ENCODE results near the gene ADGRA1. TPM values are rescaled to one million over a fixed set of nuclear protein-coding genes. Genes with fewer than 3 reads are reported as not detected.
"Not testable (repeated sequence)": the region's sequence is repeated elsewhere in the genome, so short reads cannot be mapped to it uniquely, and the experiment has no call there.

Gene ADGRA1, protein sequence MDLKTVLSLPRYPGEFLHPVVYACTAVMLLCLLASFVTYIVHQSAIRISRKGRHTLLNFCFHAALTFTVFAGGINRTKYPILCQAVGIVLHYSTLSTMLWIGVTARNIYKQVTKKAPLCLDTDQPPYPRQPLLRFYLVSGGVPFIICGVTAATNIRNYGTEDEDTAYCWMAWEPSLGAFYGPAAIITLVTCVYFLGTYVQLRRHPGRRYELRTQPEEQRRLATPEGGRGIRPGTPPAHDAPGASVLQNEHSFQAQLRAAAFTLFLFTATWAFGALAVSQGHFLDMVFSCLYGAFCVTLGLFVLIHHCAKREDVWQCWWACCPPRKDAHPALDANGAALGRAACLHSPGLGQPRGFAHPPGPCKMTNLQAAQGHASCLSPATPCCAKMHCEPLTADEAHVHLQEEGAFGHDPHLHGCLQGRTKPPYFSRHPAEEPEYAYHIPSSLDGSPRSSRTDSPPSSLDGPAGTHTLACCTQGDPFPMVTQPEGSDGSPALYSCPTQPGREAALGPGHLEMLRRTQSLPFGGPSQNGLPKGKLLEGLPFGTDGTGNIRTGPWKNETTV
- polyA plus RNA-seq (ENCODE audit: insufficient read length in 10 of 10), result 1 to 10 TPM; 1.8 to 3.2 (median 2.5) TPM
- long read RNA-seq, donor 1, result 0 reads
- long read RNA-seq, donor 2, full-length matches to known transcripts, result 1 of 1 reads
- long read RNA-seq, donor 2, partial matches to known transcripts, result 0 of 1 reads
- long read RNA-seq, donor 2, other reads (novel, unspliced or antisense), result 0 of 1 reads
- long read RNA-seq, donor 3, result 0 reads
- long read RNA-seq, donor 4, result 0 reads
- long read RNA-seq, donor 5, full-length matches to known transcripts, result 1 of 1 reads
- long read RNA-seq, donor 5, partial matches to known transcripts, result 0 of 1 reads
- long read RNA-seq, donor 5, other reads (novel, unspliced or antisense), result 0 of 1 reads
- long read RNA-seq, donor 6, result 0 reads
- long read RNA-seq, donor 7, result 0 reads
- long read RNA-seq, donor 8, result 0 reads
- long read RNA-seq, donor 9, result 0 reads

DNA sequence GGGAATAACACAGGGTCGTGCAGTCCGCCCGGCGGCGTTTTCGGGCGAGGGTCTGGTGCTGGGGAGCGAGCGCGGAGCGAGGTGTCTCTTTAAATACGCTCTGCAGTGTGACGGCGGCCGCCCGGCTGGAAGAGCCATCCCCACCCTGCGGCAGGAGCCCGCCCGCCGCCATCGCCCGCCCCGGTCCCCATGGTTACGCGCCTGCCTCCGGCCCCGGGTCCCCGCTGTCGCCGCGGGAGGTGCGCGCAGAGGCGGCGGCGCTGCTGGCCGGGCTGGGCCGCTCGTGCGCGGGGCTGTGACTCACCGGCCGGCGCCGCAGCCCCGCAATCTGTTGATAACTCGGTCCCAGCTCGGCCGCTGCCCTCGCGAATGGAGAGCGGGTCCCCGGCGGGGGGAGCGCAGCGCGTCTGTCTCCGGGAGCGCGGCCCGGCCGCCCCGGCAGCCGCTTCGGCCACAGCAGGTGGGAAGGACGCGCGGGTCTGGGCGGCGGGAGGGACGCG is at the start of gene ADGRA1:
Gene ADGRA1, plus strand, starts transcription at position 246 of the 500 bp plus-strand sequence. CDS start 986 bp downstream, outside the sequence.
- no peak for DNase-seq

DNA sequence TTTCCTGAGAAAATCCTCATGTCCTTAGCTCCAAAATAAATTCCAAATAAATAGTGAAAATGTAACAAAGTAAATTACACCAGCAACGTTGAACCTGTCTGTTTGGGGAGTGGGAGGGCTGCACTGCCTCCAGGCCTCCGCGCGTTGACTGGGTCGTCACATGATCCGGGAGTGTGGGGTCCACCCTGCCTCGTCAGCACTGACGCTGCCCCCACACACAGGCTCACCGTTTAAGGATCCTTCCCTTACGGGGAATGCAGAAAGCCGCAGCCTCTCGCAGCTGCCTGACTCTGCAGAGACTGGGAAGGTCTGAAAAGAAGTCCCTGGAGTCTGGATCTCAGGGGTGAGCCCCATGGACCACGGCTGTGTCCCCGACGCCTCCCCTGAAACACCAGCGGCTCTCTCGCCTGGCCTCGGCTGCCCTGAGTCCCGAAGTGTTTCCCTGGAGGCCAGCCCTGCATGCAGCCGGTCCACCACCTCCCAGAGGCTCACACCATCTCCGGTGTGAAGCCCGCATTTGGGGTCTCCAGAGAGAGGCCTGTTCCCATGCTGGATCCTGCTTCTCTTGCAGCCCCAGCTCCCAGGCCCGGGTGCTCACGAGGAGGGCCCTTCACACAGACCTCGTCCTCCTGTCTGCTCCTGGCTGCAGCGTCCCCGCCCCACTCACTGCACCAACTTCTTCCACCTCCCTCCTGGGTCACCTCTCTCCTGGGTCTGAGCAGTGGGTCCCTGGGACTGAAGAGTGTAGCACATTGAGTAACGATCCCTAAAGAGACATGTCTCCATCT is 49.5 kb upstream of the ADGRA1 start:
- no peak for DNase-seq

DNA sequence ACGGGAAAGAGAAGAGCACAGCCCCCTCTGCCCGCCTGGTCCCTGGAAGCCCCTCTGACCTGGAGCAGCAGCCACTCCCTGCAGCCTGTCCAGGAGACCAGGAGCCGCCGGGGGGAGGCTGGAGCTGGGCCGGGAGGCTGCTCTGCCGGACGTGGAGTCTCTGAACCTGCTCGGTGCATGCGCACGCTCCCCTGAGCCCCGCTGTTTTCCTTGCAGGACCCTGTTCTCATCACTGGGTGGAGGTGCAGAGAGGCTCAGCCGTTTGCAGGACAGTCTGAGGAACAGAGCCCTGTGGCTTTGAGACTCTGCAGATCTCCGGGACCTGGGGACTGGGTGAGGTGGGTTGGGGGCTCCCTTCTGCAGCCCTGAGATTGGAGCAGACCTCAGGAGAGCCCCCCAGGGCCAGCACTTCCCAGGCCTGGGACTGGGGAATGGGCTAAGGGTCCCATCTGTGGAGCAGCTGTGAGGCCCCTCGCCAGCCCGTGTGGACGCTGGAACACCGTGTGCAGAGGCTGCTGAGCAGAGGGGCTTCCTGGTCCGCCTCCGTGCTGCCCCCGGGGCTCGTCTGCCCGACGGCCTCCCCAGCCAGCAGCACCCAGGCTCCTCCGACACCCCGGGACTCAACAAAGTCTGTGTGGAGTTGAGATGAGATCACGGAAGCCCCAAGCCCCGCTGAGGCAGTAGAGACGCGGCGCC is 48.5 kb upstream of the ADGRA1 start:
- no peak for DNase-seq

DNA sequence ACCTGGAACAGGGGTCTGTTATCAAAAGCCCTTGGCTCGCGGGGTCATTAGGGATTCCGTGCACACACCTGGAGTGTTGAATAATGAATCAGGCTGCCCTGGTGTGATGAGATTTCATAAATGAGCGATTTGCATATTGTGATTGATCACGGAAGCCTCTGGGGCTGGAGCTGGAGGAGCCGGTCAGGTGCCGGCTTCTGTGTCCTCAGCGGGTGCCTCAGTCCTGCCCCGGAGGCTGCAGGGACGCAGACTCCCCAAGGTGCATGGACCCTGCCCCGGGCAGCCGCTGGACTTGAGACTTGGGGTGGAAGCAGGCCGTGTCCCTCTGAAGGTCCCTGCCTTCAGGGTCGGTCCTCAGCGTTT is 47.9 kb upstream of the ADGRA1 start:
- DNase-seq, result no peak

DNA sequence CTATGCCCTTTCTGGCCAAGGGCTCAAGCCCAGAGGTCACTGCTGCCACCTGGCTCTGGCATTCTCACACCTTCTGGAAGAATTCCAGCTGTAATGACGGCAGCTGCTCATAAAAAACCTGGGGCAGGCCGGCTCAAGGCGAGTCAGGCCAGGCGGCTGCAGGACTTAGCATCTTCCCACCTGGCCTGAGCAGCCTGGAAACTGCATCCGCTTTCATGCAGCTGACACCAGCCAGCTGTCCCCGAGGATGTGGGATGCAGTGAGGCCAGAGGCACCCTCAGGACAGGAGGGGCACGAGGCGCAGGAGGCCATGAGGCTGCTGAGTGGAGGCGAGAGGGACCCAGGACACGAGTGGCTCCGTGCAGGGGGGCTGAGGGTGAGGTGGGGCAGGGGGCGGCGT is 47.5 kb upstream of the ADGRA1 start:
- no peak for DNase-seq

DNA sequence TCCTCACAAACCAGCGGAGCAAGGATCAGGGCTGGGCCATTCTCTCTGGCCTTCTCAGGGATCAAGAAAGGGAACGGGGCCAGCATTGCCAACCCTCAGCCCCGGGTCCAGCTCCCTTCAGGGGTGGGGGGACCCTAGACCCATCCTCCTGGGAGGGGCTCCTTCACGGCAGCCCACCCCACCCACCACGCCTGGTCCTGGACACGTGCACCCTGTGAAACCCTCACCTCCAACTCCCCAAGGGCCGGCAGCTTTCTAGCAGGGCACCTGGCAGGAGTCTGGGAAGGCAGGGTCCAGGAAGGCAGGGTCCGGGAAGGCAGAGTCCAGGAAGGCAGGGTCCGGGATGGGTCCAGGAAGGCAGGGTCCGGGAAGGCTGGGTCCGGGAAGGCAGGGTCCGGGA is 46.6 kb upstream of the ADGRA1 start:
- DNase-seq, result no peak

DNA sequence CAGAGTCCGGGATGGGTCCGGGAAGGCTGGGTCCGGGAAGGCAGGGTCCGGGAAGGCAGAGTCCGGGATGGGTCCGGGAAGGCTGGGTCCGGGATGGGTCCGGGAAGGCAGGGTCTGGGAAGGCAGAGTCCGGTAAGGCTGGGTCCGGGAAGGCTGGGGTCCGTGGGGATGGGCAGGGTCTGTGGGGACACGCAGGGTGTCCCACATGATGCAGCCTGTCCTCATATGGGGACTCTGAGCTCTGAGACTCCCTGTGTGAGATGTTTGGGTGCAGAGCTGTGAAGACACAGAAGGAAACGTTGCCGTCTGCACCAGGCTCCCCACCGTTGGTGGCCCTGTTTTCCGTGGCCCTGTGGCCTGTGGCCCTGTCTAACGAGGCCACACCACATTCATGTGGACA is 45.7 kb upstream of the ADGRA1 start:
- no peak for DNase-seq

DNA sequence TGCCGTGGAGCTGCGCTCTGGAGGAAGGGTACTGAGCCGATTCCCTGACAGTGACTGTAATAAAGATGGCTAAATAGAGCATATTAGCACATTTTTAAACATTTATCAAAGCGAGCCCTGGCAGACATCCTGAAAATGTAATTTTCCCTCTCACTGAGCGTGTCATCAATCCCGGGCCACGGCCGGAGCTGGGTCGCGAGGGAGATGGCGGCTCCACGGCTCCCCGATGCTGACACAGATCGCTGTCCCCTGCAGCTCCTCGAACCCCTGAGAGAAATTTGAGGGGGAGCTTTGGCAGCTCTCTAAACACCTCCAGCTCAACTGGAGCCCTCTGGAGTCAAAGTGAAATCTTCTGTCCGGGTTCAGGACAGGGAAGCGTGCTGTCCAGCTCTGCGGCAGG is 44.9 kb upstream of the ADGRA1 start:
- no peak for DNase-seq

DNA sequence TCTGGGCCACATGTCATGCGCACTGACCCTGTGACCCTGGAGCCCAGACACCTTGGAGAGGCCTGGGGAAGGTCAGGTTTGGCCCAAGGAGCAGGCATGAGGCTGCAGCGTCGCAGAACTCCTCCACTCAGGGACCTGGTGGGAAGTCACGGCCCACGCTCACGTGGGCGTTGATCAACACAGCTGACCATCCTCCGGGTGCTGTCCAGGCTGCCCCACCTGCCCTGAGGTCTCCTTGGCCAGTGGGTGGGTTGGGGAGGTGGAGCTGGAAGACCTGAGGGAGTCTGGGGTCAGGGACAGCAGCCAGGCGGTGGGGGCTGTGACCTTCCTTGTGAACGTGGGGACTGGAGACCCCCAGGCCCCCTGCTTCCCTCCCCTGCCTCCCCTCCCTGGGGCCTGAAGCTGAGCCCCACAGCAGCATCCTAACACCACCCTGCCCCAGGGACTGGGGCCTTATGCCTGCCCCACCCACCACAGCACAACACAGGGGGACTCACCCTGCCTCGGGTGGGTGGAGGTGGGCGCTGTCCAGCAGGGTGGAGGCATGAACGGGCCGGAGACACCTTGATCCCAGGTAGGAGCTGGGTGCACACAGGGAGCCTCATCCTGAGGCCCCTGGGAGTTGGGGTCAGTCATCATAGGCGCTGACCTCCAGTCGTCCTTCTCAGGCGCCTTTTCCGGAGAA is 44.0 kb upstream of the ADGRA1 start:
- no peak for DNase-seq

DNA sequence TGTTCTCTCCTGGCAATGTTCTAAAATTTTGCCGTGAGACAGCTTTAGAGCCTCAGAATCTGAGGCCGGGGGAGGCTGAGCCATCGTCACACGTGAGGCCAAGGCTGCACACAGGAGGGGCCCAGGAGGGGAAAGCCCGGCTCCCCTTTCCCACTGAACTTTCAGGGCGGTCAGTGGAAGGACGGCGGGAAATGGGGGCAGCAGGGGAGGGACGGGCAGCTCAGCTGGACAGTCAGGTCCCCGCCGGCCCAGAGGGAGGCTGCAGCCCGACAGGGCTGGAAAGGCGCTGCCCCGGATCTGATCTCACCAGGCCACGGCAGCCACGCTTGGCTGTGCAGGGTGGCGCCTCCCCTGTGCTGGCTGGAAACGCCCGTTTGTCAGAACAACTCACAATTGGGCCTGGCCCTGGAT is 43.3 kb upstream of the ADGRA1 start:
- DNase-seq, result peak in 2 of 3 donors; percentile 55 to 85

DNA sequence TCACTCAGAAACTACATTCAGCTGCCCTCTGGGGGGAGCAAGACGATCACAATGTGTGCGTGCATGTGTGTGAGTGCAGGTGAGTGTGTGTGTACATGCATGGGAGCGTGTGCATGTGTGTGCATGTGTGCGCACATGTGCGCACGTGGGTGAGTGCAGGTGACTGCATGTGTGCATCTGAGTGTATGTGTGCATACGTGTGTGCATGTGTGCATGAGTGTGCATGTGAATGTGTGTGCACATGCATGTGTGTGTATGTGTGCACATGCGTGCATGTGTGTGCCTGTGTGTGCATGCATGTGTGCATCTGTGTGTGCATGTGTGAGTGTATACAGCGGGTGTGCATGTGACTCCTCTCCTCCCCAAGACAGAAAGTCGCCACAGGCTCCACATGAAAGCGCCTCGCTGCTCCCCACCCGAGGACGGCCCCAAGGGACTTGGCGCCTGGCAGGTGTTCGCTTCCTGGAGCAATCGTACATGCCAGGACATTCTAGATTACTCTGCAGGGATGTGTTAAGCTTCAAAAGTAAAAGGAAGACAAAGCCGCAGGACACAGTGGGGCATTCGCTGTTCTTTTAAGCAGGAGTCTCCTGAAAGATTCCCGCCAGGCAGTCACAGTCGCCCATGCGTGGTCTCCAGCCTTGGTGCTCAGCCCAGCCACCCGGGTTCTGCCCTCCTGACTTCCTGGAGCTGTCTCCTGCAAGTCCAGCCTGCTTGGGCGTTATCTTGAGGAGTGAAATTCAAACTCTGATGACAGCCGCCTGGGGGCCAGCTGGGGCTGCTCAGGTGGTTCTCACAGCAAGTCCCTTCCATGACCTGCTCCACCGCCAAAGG is 42.0 kb upstream of the ADGRA1 start:
- no peak for DNase-seq

DNA sequence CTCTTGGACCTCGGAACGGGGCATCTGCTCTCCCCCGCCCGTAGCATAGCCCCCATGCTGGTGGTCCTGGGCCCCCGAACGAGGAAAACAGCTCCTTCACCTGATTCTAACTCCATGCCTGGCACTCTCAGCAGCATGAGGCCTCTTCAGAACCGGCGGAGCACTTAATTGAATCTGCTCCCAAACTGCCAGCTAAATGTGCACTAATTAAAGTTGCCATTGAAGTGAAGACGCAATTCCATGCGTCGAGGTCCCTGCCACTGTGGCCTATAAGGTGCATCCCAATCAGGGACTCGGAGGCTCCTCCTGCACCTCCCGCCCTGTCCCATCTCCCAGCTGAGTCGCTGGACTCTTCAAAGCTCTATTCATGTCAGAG is 41.3 kb upstream of the ADGRA1 start:
- DNase-seq, result no peak

DNA sequence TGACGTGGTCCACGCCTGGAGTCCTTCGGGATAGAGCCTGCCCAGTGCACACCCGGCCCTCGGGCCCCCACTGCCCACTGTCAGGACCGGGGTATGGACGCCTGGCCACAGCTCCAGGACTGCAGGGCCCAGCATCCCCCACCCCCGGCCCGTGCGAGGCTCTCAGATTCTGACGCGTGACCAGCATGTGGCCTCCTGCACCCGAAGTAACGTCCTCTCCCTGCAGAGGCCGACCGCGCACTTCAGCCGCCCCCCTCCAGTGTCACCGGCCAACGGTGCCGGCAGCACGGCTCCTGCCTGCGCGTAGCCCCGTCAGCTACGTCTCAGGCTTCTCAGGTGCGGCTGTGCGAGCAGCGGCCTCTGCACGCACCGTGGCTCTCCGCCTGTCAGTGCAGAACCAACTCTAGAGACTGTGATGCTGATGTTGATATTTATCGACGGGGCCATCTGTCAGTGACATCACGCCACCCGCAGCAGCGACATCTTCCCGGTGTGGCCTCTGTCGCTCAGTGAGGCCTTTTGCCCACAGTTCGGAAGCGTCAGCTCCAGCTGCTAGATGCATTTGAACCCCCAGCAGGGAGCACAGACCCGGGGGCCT is 40.1 kb upstream of the ADGRA1 start:
- DNase-seq, result no peak

DNA sequence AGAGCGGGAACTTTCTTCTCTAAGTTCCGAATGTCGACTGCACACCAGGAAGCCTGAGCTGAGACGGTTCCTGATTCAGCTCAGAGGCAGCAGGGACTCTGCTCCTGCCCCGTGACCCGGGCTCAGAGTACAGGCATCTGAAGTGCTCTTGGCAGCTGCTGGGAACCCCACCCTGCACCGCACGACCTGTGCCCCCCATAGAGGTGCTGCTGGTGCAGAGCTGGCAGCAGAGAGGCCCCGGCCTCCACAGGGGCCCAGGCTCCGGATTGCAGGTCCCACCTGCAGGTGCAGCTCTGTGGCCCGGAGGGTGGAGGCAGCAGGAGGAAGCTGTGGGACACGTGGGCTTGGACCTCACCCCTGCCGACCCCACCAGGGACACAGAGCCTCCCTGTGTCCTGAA is 39.5 kb upstream of the ADGRA1 start:
- DNase-seq, result no peak

DNA sequence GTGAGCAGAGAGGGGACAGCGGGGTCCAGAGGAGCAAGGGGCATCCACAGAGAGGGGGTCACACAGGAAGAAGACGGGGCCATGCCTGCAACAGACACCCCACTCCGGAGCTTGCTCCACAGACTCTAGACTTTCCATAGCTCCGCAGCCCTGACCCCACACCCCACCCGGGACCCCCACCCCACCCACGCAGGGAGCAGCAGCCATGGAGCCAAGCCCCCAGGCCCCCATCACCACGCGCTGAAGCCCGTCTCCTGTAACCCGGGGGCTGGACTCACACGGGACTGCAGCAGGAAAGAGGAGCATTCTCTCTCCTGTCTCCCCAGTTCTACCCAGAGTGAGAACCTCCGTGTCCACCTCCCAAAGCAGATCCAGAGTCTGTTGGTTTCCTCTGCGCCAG is 38.8 kb upstream of the ADGRA1 start:
- no peak for DNase-seq

DNA sequence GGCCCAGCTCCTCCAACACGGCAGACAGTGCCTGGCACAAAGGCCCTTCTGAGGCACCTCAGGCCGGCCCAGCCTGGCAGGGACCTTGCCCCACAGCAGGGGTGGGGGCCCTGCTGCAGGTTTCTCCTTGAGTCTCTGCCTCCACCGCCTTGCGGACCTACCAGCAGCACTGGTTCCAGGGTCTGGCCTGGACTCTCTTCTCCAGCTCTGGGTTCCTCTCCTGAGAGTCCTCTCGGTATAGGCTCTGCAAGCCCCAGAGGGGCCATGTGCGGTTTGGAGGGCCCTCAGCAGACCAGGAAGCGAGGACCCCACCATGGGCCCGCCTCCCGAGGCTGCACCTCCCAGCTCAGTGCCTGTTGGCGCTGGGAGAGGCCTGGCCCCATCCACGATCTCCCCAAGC is 38.1 kb upstream of the ADGRA1 start:
- DNase-seq, result no peak

DNA sequence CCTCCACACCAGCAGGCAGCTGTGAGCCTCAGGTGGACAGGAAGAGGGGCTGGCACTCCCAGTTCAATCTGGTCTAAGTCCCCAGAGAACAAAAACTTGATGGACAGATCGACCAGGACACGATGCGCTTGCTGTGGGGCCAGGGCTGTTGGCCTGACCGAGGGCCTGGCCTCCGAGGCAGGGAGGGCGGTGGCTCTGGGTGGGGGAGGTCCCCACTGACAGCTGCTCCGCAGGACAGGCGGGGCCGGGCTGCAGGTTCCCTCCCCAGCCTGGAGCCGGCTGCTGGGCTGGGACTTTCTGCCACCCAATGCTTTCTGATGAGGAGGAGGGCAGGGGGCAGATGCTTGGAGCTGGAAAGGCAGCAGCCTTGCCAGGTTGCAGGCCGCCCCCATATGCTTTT is 37.4 kb upstream of the ADGRA1 start:
- no peak for DNase-seq

DNA sequence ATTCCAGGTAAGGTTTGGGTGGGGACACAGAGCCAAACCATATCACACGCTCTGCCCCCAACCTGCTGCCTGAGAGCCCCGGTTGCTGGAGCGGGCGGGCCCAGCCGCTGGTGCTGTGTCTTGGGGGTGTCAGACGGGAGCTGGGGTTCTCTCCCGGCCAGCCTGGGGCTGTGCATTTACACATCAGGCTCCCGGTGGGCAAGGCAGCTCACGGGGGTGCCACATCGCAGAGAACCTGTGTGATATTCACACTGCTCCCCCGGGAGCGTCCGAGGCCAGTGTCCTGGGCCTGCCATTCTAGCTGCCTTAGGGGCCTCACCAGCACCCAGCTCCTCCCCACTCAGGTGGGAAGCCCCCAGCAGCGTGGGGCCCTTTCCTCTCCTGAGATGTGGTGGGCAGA is 35.6 kb upstream of the ADGRA1 start:
- no peak for DNase-seq

DNA sequence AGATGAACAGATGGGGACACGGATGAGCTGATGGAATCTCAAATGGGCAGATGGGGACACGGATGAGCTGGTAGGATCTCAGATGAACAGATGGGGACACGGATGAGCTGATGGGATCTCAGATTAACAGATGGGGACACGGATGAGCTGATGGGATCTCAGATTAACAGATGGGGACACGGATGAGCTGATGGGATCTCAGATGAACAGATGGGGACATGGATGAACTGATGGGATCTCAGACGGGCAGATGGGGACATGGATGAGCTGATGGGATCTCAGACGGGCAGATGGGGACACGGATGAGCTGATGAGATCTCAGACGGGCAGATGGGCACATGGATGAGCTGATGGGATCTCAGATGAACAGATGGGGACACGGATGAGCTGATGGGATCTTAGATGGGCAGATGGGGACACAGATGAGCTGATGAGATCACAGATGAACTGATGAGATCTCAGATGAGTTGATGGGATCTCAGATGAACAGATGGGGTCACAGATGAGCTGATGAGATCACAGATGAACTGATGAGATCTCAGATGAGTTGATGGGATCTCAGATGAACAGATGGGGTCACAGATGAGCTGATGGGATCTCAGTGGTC is 34.1 kb upstream of the ADGRA1 start:
- not testable (repeated sequence) for DNase-seq

All from muscle of back (tissue), 13 donors.